B cell (primary cell): ENCODE results near the gene DKK3.

Experiments used
- EZH2 ChIP-seq: IDR thresholded peaks from 2 replicates; pipeline ENCODE4 v1.6.1; 2012; ENCODE audit warnings: borderline replicate concordance, low read depth, mild to moderate bottlenecking, moderate library complexity, low read length; ENCODE audit not compliant: insufficient read depth, poor library complexity, severe bottlenecking
- TF ChIP-seq, protein P1 (sequence below): fragments of 200-600 bp; IDR thresholded peaks from one replicate; pipeline ENCODE4 v1.8.0; 2022; ENCODE audit warnings: antibody characterized with exemption, mild to moderate bottlenecking

DNA sequence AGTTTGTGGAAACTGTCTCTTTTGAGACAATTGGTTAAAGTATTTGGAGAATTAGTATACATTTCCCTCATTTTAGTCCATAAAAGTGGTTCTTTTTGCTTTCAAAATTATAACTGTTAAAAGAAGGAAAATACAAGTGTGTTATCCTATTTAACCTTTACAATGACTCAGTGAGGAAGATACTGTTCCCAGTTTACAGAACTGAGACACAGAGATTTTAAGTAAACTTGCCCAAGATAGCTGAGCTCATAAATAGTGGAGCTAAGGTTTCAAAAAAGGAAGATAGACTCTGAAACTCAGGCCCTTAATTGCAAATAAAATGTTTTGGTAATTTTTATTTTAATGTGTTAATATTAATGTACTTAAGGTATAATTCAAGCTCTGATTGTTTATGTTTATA is 58.9 kb downstream of the DKK3 start:
- TF ChIP-seq EZH2: no peak
- TF ChIP-seq, protein P1, sequence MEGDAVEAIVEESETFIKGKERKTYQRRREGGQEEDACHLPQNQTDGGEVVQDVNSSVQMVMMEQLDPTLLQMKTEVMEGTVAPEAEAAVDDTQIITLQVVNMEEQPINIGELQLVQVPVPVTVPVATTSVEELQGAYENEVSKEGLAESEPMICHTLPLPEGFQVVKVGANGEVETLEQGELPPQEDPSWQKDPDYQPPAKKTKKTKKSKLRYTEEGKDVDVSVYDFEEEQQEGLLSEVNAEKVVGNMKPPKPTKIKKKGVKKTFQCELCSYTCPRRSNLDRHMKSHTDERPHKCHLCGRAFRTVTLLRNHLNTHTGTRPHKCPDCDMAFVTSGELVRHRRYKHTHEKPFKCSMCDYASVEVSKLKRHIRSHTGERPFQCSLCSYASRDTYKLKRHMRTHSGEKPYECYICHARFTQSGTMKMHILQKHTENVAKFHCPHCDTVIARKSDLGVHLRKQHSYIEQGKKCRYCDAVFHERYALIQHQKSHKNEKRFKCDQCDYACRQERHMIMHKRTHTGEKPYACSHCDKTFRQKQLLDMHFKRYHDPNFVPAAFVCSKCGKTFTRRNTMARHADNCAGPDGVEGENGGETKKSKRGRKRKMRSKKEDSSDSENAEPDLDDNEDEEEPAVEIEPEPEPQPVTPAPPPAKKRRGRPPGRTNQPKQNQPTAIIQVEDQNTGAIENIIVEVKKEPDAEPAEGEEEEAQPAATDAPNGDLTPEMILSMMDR: no peak
